H1 (cell line): Measurements from ENCODE around the gene LILRB4. TPM values are rescaled to one million over a fixed set of nuclear protein-coding genes. Genes with fewer than 3 reads are reported as not detected.

Experiments
- ATF2 ChIP-seq: IDR thresholded peaks from 2 replicates; pipeline ENCODE4 v1.6.1; 2012; ENCODE audit warnings: low read length, inconsistent platforms
- CEBPB ChIP-seq: IDR thresholded peaks from 2 replicates; pipeline ENCODE4 v1.6.1; 2012; ENCODE audit warnings: low read depth, low read length
- CHD7 ChIP-seq: fragments of 300-600 bp; sonication (generic); IDR thresholded peaks from 2 replicates; pipeline ENCODE4 v1.7.1; 2012; ENCODE audit warnings: low read length, moderate library complexity, mild to moderate bottlenecking, inconsistent platforms; ENCODE audit not compliant: insufficient replicate concordance
- E2F6 ChIP-seq: IDR thresholded peaks from 2 replicates; pipeline ENCODE4 v1.6.1; 2012; ENCODE audit warnings: inconsistent platforms
- EGR1 ChIP-seq: IDR thresholded peaks from 2 replicates; pipeline ENCODE4 v1.6.1; 2011; ENCODE audit warnings: low read depth, low read length, borderline replicate concordance
- GTF2F1 ChIP-seq: IDR thresholded peaks from 2 replicates; pipeline ENCODE4 v1.6.1; 2012; ENCODE audit warnings: low read depth, low read length, improper control_type of control experiment, borderline replicate concordance
- KDM4A ChIP-seq: IDR thresholded peaks from one replicate; pipeline ENCODE4 v1.7.1; 2012; ENCODE audit warnings: low read depth, mild to moderate bottlenecking, moderate library complexity, low read length, inconsistent platforms; ENCODE audit not compliant: severe bottlenecking
- SIX5 ChIP-seq: IDR thresholded peaks from 2 replicates; pipeline ENCODE4 v1.6.1; 2011; ENCODE audit warnings: mild to moderate bottlenecking, low read depth, low read length
- ZNF274 ChIP-seq: IDR thresholded peaks from 2 replicates; pipeline ENCODE4 v1.7.0; 2012; ENCODE audit warnings: low read length, borderline replicate concordance; ENCODE audit errors: extremely low read depth
- polyA plus RNA-seq, 7 experiments: library from polyadenylated mRNA; depleted of rRNA in 3 of 7; stranded (reverse) in 5 of 7; unstranded in 2 of 7; fragments of >200 nt in 5 of 7; fragments of 200-250 nt in 2 of 7; gene quantifications; 1 replicate in 5 of 7; 2 replicates in 1 of 7; 4 replicates in 1 of 7; pipeline versions ENCODE4 v1.2.1 to v1.2.3, GENCODE V29; 2011 to 2013; ENCODE audit warnings: missing spikeins in 2 of 7, mixed read lengths in 2 of 7
- total RNA-seq: library from RNA; stranded (reverse); fragmentation: NEBNext Ultra II Directional; extraction: Animal tissue kit (Norgen Biotek cat#: 25700); gene quantifications from 2 replicates; pipeline ENCODE4 v1.2.1, GENCODE V29; 2021

LILRB4 gene
- total and polyA plus RNA-seq, 2 of the 8 experiments (the other 6 are each of a cell fraction or from before 2014, with no cell fraction given) = not detected

- TF ChIP-seq CHD7 = no peak
- TF ChIP-seq KDM4A = no peak
- no peak for TF ChIP-seq ZNF274
- no peak for TF ChIP-seq SIX5
- TF ChIP-seq E2F6 = no peak
- no peak for TF ChIP-seq CEBPB
- no peak for TF ChIP-seq EGR1
- no peak for TF ChIP-seq GTF2F1
- no peak for TF ChIP-seq ATF2
Measured at GRCh38 chr19:54684527-54684926, 21.7 kb downstream of the LILRB4 start (continued).
